ENCODE data around the gene SDR42E2. TPM values are rescaled to one million over a fixed set of nuclear protein-coding genes. Genes with fewer than 3 reads are reported as not detected.

SDR42E2 gene
- polyA plus RNA-seq, 1 of the 3 experiments (the other 2 are of a cell fraction): not detected

DNA sequence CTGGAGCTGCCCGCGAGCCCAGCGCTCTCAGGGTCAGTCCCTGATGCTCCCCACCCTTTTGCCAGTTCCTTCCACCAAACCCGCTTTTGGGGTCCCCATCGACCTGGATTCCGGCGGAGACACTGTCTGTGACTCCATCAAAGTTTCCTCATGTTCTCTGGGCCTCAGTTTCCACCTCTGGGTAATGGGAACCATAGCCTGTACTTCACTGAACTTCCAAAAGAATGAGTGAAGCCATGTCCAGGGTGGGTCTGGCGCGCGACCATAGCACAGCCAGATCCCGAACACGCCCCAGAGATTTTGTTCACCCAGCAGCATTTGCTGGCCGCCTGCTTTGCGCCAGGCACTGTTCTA lies 327 bp downstream of the SDR42E2 start:
- Histone ChIP-seq H3K4me1 (ENCODE audit: control insufficient read depth in 1 of 2, insufficient read depth in 2 of 2, low read depth in 1 of 2, low read length in 1 of 2) (no peaks in the 10 kb centered on the region; a peak in 1 of 4 replicates), H3K4me2 (no peak overlapping the region), H3K9ac (no peak overlapping the region), H3K9me3 (no peaks in the 10 kb centered on the region), H3K4me3 (ENCODE audit: low read depth in 2 of 2, low read length in 1 of 2) (peak overlapping the region in 1 of 2 experiments; percentile 13; a peak in 1 of 4 replicates), H3K27me3 (ENCODE audit: insufficient read depth) (peaks cover 10% of the 10 kb centered on the region; the same call in 1 of the 2 replicates), H4K20me1 (ENCODE audit: insufficient read depth) (no peaks in the 10 kb centered on the region), H3K36me3 (replicated peaks in 1 of 2; ENCODE audit: control insufficient read depth in 1 of 2, insufficient read depth in 2 of 2, low read length in 1 of 2) (no peaks in the 10 kb centered on the region), H3K79me2 (ENCODE audit: insufficient read depth) (no peaks in the 10 kb centered on the region), H3F3A (replicated peaks; ENCODE audit: insufficient read depth) (no peaks in the 10 kb centered on the region), H2AFZ (ENCODE audit: low read depth) (no peak overlapping the region), H3K9me2 (no peaks in the 10 kb centered on the region), H3K27ac (ENCODE audit: low read depth in 2 of 2, low read length in 1 of 2) (no peak overlapping the region)
- TF ChIP-seq EP300 (IDR thresholded peaks at IDR 0.05; ENCODE audit: borderline replicate concordance in 1 of 2, low read depth in 1 of 2, low read length in 1 of 2): no peak
- TF ChIP-seq, protein P1, sequence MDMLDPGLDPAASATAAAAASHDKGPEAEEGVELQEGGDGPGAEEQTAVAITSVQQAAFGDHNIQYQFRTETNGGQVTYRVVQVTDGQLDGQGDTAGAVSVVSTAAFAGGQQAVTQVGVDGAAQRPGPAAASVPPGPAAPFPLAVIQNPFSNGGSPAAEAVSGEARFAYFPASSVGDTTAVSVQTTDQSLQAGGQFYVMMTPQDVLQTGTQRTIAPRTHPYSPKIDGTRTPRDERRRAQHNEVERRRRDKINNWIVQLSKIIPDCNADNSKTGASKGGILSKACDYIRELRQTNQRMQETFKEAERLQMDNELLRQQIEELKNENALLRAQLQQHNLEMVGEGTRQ (IDR thresholded peaks at IDR 0.05; ENCODE audit: borderline replicate concordance, low read depth, low read length): no peak
- no peak for TF ChIP-seq TEAD4 (IDR thresholded peaks at IDR 0.05; ENCODE audit: borderline replicate concordance, insufficient read depth)
- TF ChIP-seq GABPA (IDR thresholded peaks at IDR 0.05; ENCODE audit: low read depth): no peak
- TF ChIP-seq FOXM1 (IDR thresholded peaks at IDR 0.05; ENCODE audit: low read depth): no peak
- no peak for TF ChIP-seq TCF12 (IDR thresholded peaks at IDR 0.05)
- no peak for TF ChIP-seq SIN3A (IDR thresholded peaks at IDR 0.05; ENCODE audit: borderline replicate concordance, low read depth, low read length)
- TF ChIP-seq JUND (IDR thresholded peaks at IDR 0.05): no peak
- CTCF ChIA-PET: interaction anchor here (1.0 to 1.5 kb wide), 4 partner anchors 26 to 159 kb away, joined by 3 to 5 read pairs (median 3); no protein-coding TSS in a partner anchor
- POLR2A ChIA-PET: no interaction called here
- 18% methylated on average over 4 of the region's 14 CpGs for WGBS (ENCODE audit: low lambda C conversion rate)
- DNase-seq: no peak

DNA sequence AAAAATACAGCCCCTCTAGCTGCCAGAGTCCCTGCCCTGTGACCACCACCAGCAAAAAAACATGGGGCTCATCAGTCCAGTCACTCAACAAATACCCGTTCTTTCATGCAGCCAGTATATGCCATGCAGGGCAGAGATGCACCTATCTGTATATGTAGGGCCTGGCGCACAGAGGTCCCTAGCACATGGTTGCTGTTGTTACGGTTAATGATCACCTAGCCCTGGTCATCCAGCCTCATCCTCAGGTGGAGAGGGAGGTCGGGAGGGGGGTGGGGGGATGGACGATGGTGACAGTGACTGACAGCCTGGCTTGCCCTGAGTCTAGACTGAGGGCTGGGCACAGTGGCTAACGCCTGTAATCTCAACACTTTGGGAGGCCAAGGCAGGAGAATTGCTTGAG lies 1.5 kb downstream of the SDR42E2 start:
- no peak for DNase-seq
- ChIA-PET CTCF (interaction anchor here (1.5 kb wide), 1 partner anchor 26 kb away, joined by 3 read pairs; no protein-coding TSS in a partner anchor), POLR2A (no interaction called here)
- no peaks in the 10 kb centered on the region; a peak in 1 of 4 replicates for H3K4me1 ChIP-seq (ENCODE audit: control insufficient read depth in 1 of 2, insufficient read depth in 2 of 2, low read depth in 1 of 2, low read length in 1 of 2)
- H3K9me3 ChIP-seq: no peaks in the 10 kb centered on the region
- WGBS (ENCODE audit: low lambda C conversion rate): 52% methylated on average over 4 of the region's 6 CpGs
- H3K27me3 ChIP-seq (ENCODE audit: insufficient read depth): peaks cover 10% of the 10 kb centered on the region; the same call in 1 of the 2 replicates
- H3K27ac ChIP-seq (ENCODE audit: low read depth in 2 of 2, low read length in 1 of 2): no peak overlapping the region
- no peak overlapping the region for H3K4me3 ChIP-seq (ENCODE audit: low read depth in 2 of 2, low read length in 1 of 2)
- H3K9me2 ChIP-seq: no peaks in the 10 kb centered on the region
- no peaks in the 10 kb centered on the region for H3F3A ChIP-seq (replicated peaks; ENCODE audit: insufficient read depth)
- no peak overlapping the region for H3K4me2 ChIP-seq
- H3K36me3 ChIP-seq (replicated peaks in 1 of 2; ENCODE audit: control insufficient read depth in 1 of 2, insufficient read depth in 2 of 2, low read length in 1 of 2): no peaks in the 10 kb centered on the region
- no peaks in the 10 kb centered on the region for H3K79me2 ChIP-seq (ENCODE audit: insufficient read depth)
- no peaks in the 10 kb centered on the region for H4K20me1 ChIP-seq (ENCODE audit: insufficient read depth)
- TF ChIP-seq, protein P2, sequence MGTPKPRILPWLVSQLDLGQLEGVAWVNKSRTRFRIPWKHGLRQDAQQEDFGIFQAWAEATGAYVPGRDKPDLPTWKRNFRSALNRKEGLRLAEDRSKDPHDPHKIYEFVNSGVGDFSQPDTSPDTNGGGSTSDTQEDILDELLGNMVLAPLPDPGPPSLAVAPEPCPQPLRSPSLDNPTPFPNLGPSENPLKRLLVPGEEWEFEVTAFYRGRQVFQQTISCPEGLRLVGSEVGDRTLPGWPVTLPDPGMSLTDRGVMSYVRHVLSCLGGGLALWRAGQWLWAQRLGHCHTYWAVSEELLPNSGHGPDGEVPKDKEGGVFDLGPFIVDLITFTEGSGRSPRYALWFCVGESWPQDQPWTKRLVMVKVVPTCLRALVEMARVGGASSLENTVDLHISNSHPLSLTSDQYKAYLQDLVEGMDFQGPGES (IDR thresholded peaks at IDR 0.05; ENCODE audit: low read depth, low read length): no peak
- TF ChIP-seq FOSL2 (IDR thresholded peaks at IDR 0.05; ENCODE audit: borderline replicate concordance, low read depth) (no peak), MXI1 (IDR thresholded peaks at IDR 0.05; ENCODE audit: low read depth, low read length) (no peak), ELF1 (IDR thresholded peaks at IDR 0.05) (no peak), EZH2phosphoT487 (IDR thresholded peaks at IDR 0.05; ENCODE audit: borderline replicate concordance, low read depth) (no peak), NRF1 (IDR thresholded peaks at IDR 0.05; ENCODE audit: low read depth, low read length) (no peak), EP300 (IDR thresholded peaks at IDR 0.05; ENCODE audit: borderline replicate concordance in 1 of 2, low read depth in 1 of 2, low read length in 1 of 2) (no peak), RAD21 (IDR thresholded peaks at IDR 0.05; ENCODE audit: low read length) (no peak), RFX5 (IDR thresholded peaks at IDR 0.05; ENCODE audit: low read length) (no peak), GATA2 (CRISPR knock-in tag; IDR thresholded peaks at IDR 0.05) (no peak), CHD2 (IDR thresholded peaks at IDR 0.05; ENCODE audit: low read length, partially characterized antibody) (no peak)
- TF ChIP-seq, protein P1 (IDR thresholded peaks at IDR 0.05; ENCODE audit: borderline replicate concordance, low read depth, low read length): no peak
- TF ChIP-seq, protein P3, sequence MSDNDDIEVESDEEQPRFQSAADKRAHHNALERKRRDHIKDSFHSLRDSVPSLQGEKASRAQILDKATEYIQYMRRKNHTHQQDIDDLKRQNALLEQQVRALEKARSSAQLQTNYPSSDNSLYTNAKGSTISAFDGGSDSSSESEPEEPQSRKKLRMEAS (IDR thresholded peaks at IDR 0.05; ENCODE audit: low read depth): no peak
- H2AFZ ChIP-seq (ENCODE audit: low read depth): no peak overlapping the region
- no peak overlapping the region for H3K9ac ChIP-seq

Data from SK-N-SH (cell line).